ENCODE measurements around the gene LINC01488.

The LINC01488 gene

GRCh38 chr11:69460540-69461257, 20.8 kb upstream of the LINC01488 start:
- Histone ChIP-seq H3K36me3 (ENCODE audit: control insufficient read depth in 2 of 2, insufficient read depth in 1 of 2, low read length in 2 of 2) (no peaks in the 10 kb centered on the region), H3K27ac (ENCODE audit: extremely low read depth, low read depth, low read length) (no peak overlapping the region), H3K4me3 (ENCODE audit: low read depth, low read length) (no peak overlapping the region), H3K9me3 (ENCODE audit: control insufficient read depth, insufficient read depth, low read depth, low read length) (no peaks in the 10 kb centered on the region), H3K4me1 (ENCODE audit: control insufficient read depth, insufficient read depth, low read length) (no peaks in the 10 kb centered on the region)
- TF ChIP-seq ZNF610 (tag by site-specific recombination; IDR thresholded peaks at IDR 0.05; ENCODE audit: borderline replicate concordance) (no peak), SETDB1 (IDR thresholded peaks at IDR 0.05; ENCODE audit: insufficient read length, low read length) (peak; percentile 45), ZNF843 (tag by site-specific recombination; IDR thresholded peaks at IDR 0.05) (no peak), EGR2 (tag by site-specific recombination; IDR thresholded peaks at IDR 0.05; ENCODE audit: low read depth) (no peak), ZNF175 (tag by site-specific recombination; IDR thresholded peaks at IDR 0.05) (no peak)
- ChIA-PET CTCF (interaction anchor here (0.6 to 0.7 kb wide), 2 partner anchors 56 to 111 kb away, joined by 3 to 4 read pairs; no protein-coding TSS in a partner anchor), POLR2A (no interaction called here)

DNA sequence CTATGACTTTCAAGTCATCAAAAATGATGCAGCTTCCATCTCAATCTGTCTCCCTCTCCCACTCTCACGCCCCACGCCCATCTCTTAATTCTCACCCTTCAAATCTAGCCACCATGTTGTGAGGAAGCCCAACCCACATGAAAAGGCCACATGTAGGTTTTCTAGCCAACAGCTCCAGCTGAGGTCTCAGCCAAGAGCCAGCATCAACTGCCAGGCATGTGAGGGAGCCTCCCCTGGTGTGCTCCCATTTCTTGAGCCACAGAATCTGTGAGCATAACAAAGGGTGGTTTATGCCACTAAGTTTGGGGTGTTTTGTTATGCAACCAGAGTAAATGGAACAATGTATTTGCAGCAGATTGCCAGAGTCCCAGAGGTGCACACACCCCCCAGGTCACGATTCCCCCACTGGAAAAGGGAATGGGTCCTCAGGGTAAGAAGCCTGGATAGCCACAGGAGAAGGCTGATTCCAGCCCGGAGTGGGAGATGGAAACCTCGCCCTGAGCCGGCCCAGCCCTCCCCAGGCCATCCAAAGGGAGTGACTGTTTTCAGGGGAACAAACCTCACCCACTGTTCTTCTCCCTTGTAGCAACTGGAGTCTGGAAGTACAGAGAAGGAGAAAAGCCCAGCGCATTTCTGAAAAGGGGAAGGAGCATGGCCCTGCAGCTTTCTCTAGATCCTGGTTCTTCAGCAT, 20.0 kb upstream of the LINC01488 start:
- TF ChIP-seq ZXDB (tag by site-specific recombination; IDR thresholded peaks at IDR 0.05) (no peak), ZNF548 (tag by site-specific recombination; IDR thresholded peaks at IDR 0.05) (no peak), SCRT2 (tag by site-specific recombination; IDR thresholded peaks at IDR 0.05) (no peak), PRDM4 (tag by site-specific recombination; IDR thresholded peaks at IDR 0.05) (no peak), SALL2 (tag by site-specific recombination; IDR thresholded peaks at IDR 0.05; ENCODE audit: borderline replicate concordance) (no peak), ZNF214 (tag by site-specific recombination; IDR thresholded peaks at IDR 0.05; ENCODE audit: borderline replicate concordance) (no peak), ZNF660 (tag by site-specific recombination; IDR thresholded peaks at IDR 0.05) (no peak), KLF10 (tag by site-specific recombination; IDR thresholded peaks at IDR 0.05) (no peak), ZNF157 (tag by site-specific recombination; IDR thresholded peaks at IDR 0.05) (no peak), ATF2 (tag by site-specific recombination; IDR thresholded peaks at IDR 0.05; ENCODE audit: low read depth) (no peak), SCRT1 (tag by site-specific recombination; IDR thresholded peaks at IDR 0.05; ENCODE audit: borderline replicate concordance) (no peak), KLF8 (tag by site-specific recombination; IDR thresholded peaks at IDR 0.05) (no peak), ZNF600 (tag by site-specific recombination; IDR thresholded peaks at IDR 0.05) (no peak), REPIN1 (tag by site-specific recombination; IDR thresholded peaks at IDR 0.05; ENCODE audit: low read depth) (no peak)
- TF ChIP-seq, protein P1, sequence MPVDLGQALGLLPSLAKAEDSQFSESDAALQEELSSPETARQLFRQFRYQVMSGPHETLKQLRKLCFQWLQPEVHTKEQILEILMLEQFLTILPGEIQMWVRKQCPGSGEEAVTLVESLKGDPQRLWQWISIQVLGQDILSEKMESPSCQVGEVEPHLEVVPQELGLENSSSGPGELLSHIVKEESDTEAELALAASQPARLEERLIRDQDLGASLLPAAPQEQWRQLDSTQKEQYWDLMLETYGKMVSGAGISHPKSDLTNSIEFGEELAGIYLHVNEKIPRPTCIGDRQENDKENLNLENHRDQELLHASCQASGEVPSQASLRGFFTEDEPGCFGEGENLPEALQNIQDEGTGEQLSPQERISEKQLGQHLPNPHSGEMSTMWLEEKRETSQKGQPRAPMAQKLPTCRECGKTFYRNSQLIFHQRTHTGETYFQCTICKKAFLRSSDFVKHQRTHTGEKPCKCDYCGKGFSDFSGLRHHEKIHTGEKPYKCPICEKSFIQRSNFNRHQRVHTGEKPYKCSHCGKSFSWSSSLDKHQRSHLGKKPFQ (tag by site-specific recombination; IDR thresholded peaks at IDR 0.05) = no peak

More for the DNA sequence above, 20.0 kb upstream of the LINC01488 start:
- H3K27ac ChIP-seq (ENCODE audit: extremely low read depth, low read depth, low read length) = no peak overlapping the region
- no peaks in the 10 kb centered on the region for H3K9me3 ChIP-seq (ENCODE audit: control insufficient read depth, insufficient read depth, low read depth, low read length)
- no peaks in the 10 kb centered on the region for H3K4me1 ChIP-seq (ENCODE audit: control insufficient read depth, insufficient read depth, low read length)
- no peaks in the 10 kb centered on the region for H3K36me3 ChIP-seq (ENCODE audit: control insufficient read depth in 2 of 2, insufficient read depth in 1 of 2, low read length in 2 of 2)
- ChIA-PET POLR2A (no interaction called here), CTCF (no interaction called here)
- no peak overlapping the region for H3K4me3 ChIP-seq (ENCODE audit: low read depth, low read length)
